Activated naive CD4-positive, alpha-beta T cell treated with anti-CD3 and anti-CD28 coated beads for 36 hours (primary cell): ENCODE results near the gene CTSH. TPM values are rescaled to one million over a fixed set of nuclear protein-coding genes. Genes with fewer than 3 reads are reported as not detected.
"Not testable (repeated sequence)": the region's sequence is repeated elsewhere in the genome, so short reads cannot be mapped to it uniquely, and the experiment has no call there.

ENCODE experiments used
- CTCF ChIA-PET: fragments of 350-600 bp; sonication (Branson Sonifier 250); formaldehyde crosslinking; loops from one replicate; lab custom pipeline; 2021; ENCODE audit warnings: antibody characterized with exemption; lab: Charles Lee
- DNase-seq: peaks from one replicate; pipeline ENCODE4 v3.0.0-alpha.2; 2020
- H3K27ac Mint-ChIP-seq: one replicate; pipeline ENCODE4 v1.8.0; 2021; ENCODE audit warnings: mild to moderate bottlenecking, mixed read lengths
- H3K27me3 Mint-ChIP-seq: one replicate; pipeline ENCODE4 v1.8.0; 2021; ENCODE audit warnings: low read depth, mixed read lengths
- H3K36me3 Mint-ChIP-seq: one replicate; pipeline ENCODE4 v1.8.0; 2021; ENCODE audit warnings: low read depth, mixed read lengths
- H3K4me1 Mint-ChIP-seq: one replicate; pipeline ENCODE4 v1.8.0; 2021; ENCODE audit warnings: low read depth, mixed read lengths
- H3K4me3 Mint-ChIP-seq: one replicate; pipeline ENCODE4 v1.8.0; 2021; ENCODE audit warnings: mild to moderate bottlenecking, moderate library complexity, mixed read lengths
- H3K9me3 Mint-ChIP-seq: one replicate; pipeline ENCODE4 v1.8.0; 2021; ENCODE audit warnings: mixed read lengths
- intact Hi-C: fragments of 100-400 bp; cut with micrococcal nuclease; formaldehyde crosslinking; loops from one replicate; pipeline ENCODE4 v1.15.1; 2023
- total RNA-seq, 2 experiments: library from RNA; stranded (reverse); gene quantifications; one replicate each; pipeline ENCODE4 v1.2.3, GENCODE V29; 2021

CTSH gene
- total RNA-seq, 2 experiments from 2014 or later, result 4.7 to 5.1 TPM

DNA sequence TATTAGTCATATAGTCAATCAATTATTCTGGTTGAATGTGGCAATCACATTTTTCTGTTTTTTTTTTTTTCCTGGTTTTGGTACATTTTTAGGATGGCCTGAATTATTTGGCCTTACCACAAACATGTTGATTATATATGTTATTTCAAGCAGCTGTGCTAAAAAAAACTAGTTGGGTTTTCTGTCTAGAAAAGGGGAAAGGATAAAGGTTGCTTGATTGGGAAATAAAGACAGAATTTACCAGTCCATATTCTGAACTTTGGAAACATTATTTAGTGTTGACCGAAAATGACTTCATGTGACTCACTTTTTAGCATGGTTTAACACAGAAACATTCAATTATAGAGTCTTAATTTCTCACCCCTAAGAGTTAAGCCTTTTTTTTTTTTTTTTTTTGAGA lies 64.0 kb downstream of the CTSH start:
- no peak for DNase-seq
- intact Hi-C loops, result no loop called here
- no peak overlapping the region for H3K4me3 Mint-ChIP-seq
- H3K27ac Mint-ChIP-seq, result peak overlapping the region; percentile 51
- CTCF ChIA-PET, result interaction anchor here (0.7 to 3.0 kb wide), 3 partner anchors 21 to 28 kb away, joined by 3 to 13 read pairs (median 4); no protein-coding TSS in a partner anchor
- H3K27me3 Mint-ChIP-seq, result no peaks in the 10 kb centered on the region
- peaks cover 72% of the 10 kb centered on the region for H3K4me1 Mint-ChIP-seq
- peaks cover 34% of the 10 kb centered on the region for H3K36me3 Mint-ChIP-seq
- no peaks in the 10 kb centered on the region for H3K9me3 Mint-ChIP-seq

DNA sequence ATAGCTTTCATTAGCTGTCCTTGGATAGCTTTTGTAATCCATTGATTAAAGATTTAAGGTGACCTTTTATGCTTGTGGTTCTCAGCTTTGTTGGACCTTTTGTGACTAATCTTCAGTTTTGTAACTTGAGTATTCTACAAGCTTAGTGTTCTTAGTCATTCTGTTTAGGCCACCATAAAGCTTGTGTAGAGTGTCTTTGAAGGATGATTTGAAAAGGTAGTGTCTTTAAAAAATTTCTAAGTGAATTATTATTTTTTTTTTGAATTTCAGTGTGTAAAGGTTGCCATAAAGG lies 64.7 kb downstream of the CTSH start:
- H3K9me3 Mint-ChIP-seq, result no peaks in the 10 kb centered on the region
- H3K27ac Mint-ChIP-seq, result peak overlapping the region; percentile 4
- CTCF ChIA-PET, result interaction anchor here (0.6 to 3.0 kb wide), 3 partner anchors 20 to 118 kb away, joined by 3 to 13 read pairs (median 3); no protein-coding TSS in a partner anchor
- peaks cover 34% of the 10 kb centered on the region for H3K36me3 Mint-ChIP-seq
- intact Hi-C loops, result no loop called here
- no peaks in the 10 kb centered on the region for H3K27me3 Mint-ChIP-seq
- H3K4me1 Mint-ChIP-seq, result peaks cover 75% of the 10 kb centered on the region
- no peak overlapping the region for H3K4me3 Mint-ChIP-seq
- DNase-seq, result no peak

DNA sequence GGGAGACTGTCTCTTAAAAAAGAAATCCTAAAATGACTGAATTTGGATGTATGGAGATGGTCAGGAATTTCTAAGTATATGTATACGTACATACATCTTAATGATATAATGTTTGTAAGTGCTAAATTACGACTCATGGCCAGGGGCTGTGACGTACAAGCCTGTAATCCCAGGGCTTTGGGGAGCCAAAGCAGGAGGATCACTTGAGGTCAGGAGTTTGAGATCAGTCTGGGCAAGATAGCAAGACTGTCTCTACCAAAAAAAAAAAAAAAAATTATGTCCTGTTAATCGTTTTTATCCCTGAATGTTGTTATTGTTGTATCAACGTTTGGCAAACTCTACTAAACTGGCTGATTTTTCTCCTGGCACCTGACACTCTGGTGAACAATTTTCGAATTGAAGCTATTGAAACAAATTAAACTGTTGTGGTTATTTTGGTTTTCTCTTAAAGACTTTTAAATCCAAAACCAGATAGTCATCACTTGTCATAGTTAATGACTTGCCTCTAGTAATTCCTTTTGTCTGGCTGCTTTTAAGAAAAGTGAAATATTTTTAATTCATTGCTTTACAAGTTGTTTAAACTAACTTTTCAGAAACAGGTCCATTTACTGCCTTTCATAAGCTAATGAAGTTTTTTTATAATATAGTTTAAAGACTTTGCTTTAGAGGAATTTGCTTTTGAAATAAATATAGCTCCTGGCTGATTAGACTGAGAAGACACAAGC lies 65.2 kb downstream of the CTSH start:
- no peaks in the 10 kb centered on the region for H3K27me3 Mint-ChIP-seq
- DNase-seq, result no peak
- no peak overlapping the region for H3K4me3 Mint-ChIP-seq
- H3K36me3 Mint-ChIP-seq, result peaks cover 33% of the 10 kb centered on the region
- CTCF ChIA-PET, result interaction anchor here (0.6 to 3.0 kb wide), 5 partner anchors 9 to 572 kb away, joined by 3 to 13 read pairs (median 3); no protein-coding TSS in a partner anchor
- no peaks in the 10 kb centered on the region for H3K9me3 Mint-ChIP-seq
- H3K27ac Mint-ChIP-seq, result peak overlapping the region; percentile 36
- H3K4me1 Mint-ChIP-seq, result peaks cover 76% of the 10 kb centered on the region
- intact Hi-C loops, result no loop called here

DNA sequence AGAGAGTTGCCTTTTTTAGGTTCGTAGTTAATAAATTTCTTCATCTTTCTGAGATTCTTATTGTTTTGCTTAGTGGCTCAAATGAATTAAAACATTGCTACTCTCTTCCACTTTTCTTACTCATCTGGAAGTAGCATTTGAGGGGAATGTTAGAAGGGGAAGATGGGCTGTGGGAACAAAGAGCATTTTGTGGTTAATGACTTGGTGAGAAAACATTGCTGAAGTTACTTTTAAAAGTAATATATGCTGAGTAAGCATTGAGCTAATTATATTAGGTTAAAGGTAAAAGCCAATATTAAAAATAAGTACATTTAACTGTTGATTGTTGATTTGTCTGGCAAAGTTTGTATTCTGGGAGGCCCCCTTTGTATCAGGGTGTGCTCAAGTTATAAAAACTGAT lies 66.5 kb downstream of the CTSH start:
- intact Hi-C loops, result no loop called here
- Mint-ChIP-seq H3K27me3 (no peaks in the 10 kb centered on the region), H3K36me3 (peaks cover 30% of the 10 kb centered on the region), H3K27ac (peak overlapping the region; percentile 22), H3K4me1 (peaks cover 71% of the 10 kb centered on the region), H3K4me3 (no peak overlapping the region), H3K9me3 (no peaks in the 10 kb centered on the region)
- DNase-seq, result no peak
- CTCF ChIA-PET, result interaction anchor here (1.3 to 3.0 kb wide), 3 partner anchors 11 to 30 kb away, joined by 3 to 13 read pairs (median 5); no protein-coding TSS in a partner anchor

DNA sequence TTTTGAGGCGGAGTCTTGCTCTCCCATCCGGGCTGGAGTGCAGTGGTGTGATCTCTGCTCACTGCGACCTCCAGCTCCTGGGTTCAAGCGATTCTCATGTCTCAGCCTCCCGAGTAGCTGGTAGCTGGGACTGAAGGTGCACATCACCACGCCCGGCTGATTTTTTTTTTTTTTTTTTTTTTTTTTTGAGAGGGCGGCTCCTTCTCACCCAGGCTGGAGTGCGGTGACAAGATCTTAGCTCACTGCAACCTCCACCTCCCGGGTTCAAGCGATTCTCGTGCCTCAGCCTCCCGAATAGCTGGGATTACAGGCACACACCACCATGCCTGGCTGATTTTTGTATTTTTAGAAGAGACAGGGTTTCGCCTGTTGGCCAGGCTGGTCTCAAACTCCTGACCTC lies 67.9 kb downstream of the CTSH start:
- intact Hi-C loops, H3K27me3 Mint-ChIP-seq, H3K9me3 Mint-ChIP-seq, H3K27ac Mint-ChIP-seq, DNase-seq: not testable (repeated sequence)
- H3K4me1 Mint-ChIP-seq, result peaks cover 63% of the 10 kb centered on the region
- H3K4me3 Mint-ChIP-seq, result peak overlapping the region; percentile 6
- CTCF ChIA-PET, result interaction anchor here (0.6 to 1.8 kb wide), 2 partner anchors 15 to 88 kb away, joined by 3 to 5 read pairs; no protein-coding TSS in a partner anchor
- peaks cover 29% of the 10 kb centered on the region for H3K36me3 Mint-ChIP-seq

DNA sequence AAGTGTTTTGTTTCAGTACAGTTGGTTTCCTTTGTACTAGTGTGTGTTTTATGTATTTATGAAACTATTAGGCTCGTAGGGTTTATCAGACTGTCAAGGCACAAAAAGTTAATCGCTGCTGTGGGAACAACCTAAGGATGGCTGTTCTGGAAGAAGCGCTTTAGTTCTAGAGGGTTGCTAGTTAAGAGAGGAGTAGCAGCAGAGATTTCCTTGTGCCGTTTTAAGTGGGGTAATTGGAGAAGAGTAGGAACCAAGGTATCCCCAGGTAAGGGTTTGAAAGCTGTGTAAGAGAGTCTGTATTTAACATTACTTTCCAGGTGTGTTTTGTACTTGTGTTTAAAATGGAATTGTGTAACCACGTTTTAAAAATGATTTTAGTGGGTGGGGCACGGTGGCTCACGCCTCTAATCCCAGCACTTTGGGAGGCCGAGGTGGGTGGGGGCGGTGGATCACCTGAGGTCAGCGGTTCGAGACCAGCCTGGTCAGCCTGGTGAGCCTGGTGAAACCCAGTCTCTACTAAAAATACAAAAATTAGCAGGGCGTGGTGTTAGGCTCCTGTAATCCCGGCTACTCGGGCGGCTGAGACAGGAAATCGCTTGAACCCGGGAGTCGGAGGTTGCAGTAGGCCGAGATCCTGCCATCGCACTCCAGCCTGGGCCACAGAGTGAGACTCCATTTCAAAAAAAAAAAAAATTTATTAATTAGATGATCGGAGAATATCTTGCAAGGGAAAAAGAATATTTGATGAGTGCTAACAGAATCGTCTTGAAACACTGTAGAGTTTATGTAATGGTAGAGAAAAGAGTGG lies 69.5 kb downstream of the CTSH start:
- intact Hi-C loops, result no loop called here
- no peaks in the 10 kb centered on the region for H3K27me3 Mint-ChIP-seq
- no peaks in the 10 kb centered on the region for H3K9me3 Mint-ChIP-seq
- peaks cover 53% of the 10 kb centered on the region for H3K4me1 Mint-ChIP-seq
- peak overlapping the region; percentile 100 for H3K27ac Mint-ChIP-seq
- no peak for DNase-seq
- H3K36me3 Mint-ChIP-seq, result peaks cover 22% of the 10 kb centered on the region
- CTCF ChIA-PET, result no interaction called here
- peak overlapping the region; percentile 100 for H3K4me3 Mint-ChIP-seq

DNA sequence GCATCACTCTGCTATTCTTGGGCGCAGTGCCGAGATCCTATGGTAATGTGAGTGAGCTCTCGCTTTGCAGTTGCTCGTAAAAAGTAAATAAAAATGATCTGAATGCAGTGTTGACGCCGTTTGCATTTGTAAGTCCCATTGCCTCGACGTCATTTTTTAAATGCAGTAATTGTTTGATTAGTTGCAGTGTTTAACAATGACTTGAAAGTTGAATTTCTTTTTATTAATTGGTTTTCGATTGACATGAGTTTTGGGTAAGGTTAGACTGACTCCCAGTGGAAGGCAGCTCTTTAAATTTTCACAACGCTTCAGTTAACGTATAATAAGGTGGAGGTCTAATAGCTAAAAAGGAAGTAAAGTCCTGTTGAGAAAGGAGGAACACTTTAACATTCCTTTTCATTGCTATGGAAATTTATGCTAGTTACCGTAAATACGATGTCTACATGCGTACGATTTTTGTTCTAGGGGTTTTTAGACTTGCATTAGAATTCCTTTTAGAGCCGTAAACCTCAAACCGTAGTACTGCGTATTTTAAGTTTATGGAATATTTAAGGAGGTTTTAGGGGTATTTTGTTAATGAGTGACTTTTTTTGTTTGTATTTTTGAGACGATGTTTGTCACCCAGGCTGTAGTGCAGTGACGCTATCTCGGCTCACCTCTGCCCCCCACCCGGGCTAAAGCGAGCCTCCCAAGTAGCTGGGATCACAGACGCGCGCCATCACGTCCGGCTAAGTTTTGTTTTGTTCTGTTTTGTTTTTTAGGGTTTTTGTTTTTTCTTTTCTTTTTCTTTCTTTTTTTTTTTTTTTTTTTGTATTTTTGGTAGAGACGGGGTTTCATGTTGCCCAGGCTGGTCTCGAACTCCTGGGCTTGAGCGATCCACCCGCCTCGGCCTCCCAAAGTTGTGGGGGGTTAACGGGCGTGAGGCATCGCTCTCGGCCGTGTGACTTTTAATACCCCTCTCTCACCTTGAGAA lies 70.8 kb downstream of the CTSH start:
- H3K4me3 Mint-ChIP-seq, result peak overlapping the region; percentile 100
- H3K4me1 Mint-ChIP-seq, result peaks cover 41% of the 10 kb centered on the region
- peak; percentile 59 for DNase-seq
- intact Hi-C loops, result loop anchor here (1.0 to 5.0 kb wide), 5 partner anchors 14 to 1093 kb away; partner anchors contain the start of genes IREB2 and PSMA4
- no peaks in the 10 kb centered on the region for H3K27me3 Mint-ChIP-seq
- peak overlapping the region; percentile 100 for H3K27ac Mint-ChIP-seq
- CTCF ChIA-PET, result interaction anchor here (0.9 to 1.3 kb wide), 4 partner anchors 15 to 65 kb away, joined by 3 to 5 read pairs (median 4); no protein-coding TSS in a partner anchor
- H3K9me3 Mint-ChIP-seq, result no peaks in the 10 kb centered on the region
- H3K36me3 Mint-ChIP-seq, result peaks cover 22% of the 10 kb centered on the region

DNA sequence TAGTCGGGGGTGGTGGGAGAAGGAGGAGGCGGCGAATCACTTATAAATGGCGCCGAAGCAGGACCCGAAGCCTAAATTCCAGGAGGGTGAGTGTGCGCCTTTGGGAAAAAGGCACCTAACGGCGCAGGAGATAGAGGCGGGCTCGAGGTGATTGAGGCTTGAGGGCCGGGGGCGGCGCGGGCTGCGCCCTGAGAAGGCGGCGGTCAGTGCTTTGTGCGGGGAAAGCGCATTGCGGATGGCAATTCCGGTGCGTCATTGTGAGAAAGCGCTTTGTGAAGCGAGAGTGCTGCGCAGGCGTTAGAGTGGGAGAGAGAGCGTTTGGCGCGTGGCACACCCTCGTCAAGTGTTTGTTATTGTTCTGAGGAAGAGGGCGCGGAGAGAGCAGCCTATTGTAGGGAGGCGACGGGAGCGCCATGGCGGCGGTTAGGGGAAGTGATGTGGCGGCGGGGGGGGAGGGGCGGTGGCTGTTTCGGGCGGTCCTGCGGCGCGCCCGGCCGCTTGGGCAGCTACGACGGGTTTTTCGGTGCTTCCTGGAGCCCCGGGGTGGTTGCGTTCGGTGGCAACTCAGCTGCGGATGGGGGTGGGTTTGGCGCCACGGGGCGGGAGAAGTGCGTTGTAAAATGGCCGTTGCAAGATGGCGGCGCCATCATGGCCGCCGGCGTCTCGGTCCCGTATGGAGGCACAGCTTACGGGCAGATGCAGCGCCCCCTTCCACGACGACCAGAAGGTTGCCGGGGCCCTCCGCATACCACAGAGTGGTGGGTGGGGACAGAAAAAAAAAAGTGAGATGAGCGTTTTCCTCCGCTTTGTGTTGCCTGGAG lies 71.7 kb downstream of the CTSH start:
- H3K27me3 Mint-ChIP-seq, result no peaks in the 10 kb centered on the region
- intact Hi-C loops, result loop anchor here (1.0 to 5.0 kb wide), 5 partner anchors 13 to 1094 kb away; partner anchors contain the start of genes IREB2 and PSMA4

DNA sequence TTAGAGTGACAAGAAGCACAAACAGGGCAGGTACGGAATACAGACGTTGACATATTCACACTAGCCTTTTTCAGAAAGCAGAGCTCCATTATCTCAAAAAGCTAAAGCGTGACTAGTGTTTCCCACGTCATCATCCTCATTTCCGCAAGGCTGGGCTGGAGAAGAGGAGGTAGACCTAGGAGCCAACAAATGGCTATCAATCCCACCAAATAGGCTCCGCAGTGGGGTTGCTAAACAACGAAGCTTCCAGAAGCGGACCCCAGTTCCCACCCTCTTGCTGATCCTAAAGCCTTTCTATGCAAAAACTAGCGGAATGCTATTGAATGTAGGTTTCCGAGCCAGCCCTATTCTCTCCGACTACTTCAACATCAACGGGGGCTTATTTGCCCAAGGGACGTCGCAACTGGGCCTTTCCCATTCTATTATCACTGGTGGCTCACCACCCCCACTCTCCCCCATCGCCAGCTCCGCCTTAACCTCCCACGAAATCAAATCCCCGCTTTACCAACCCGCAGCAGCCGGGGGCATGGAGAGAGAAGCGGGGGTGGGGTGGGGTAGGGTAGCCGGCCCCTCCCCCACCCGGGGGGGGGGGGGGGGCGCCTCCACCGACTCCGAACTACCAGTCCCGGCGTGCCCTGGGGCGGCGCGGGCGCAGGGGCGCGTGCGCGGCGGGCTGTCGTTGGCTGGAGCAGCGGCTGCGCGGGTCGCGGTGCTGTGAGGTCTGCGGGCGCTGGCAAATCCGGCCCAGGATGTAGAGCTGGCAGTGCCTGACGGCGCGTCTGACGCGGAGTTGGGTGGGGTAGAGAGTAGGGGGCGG lies 72.5 kb downstream of the CTSH start, which contains the start of gene MORF4L1:
TSS of gene MORF4L1 (plus strand) at position 736 of the 817 bp plus-strand sequence. CDS start 128 bp downstream, outside the sequence.
- CTCF ChIA-PET, result interaction anchor here (0.6 to 0.7 kb wide), 2 partner anchors 61 to 214 kb away, joined by 3 to 4 read pairs; no protein-coding TSS in a partner anchor
- H3K27ac Mint-ChIP-seq, result peak within 1 kb of the TSS; percentile 100
- peaks cover 18% of the 10 kb centered on the region for H3K36me3 Mint-ChIP-seq
- peak; percentile 96 for DNase-seq
- H3K4me3 Mint-ChIP-seq, result peak within 1 kb of the TSS; percentile 100
- H3K27me3 Mint-ChIP-seq, result no peaks in the 10 kb centered on the region
- peaks cover 26% of the 10 kb centered on the region for H3K4me1 Mint-ChIP-seq
- H3K9me3 Mint-ChIP-seq, result no peaks in the 10 kb centered on the region
- intact Hi-C loops, result loop anchor here (2.0 to 5.0 kb wide), 4 partner anchors 110 to 1094 kb away; partner anchors contain the start of genes IREB2 and PSMA4

More for the DNA sequence above, 71.7 kb downstream of the CTSH start:
- Mint-ChIP-seq H3K4me3 (peak overlapping the region; percentile 100), H3K27ac (peak overlapping the region; percentile 100), H3K9me3 (no peaks in the 10 kb centered on the region), H3K4me1 (peaks cover 34% of the 10 kb centered on the region), H3K36me3 (peaks cover 20% of the 10 kb centered on the region)
- DNase-seq, result peak; percentile 92
- CTCF ChIA-PET, result interaction anchor here (0.9 to 1.3 kb wide), 4 partner anchors 16 to 64 kb away, joined by 3 to 5 read pairs (median 4); no protein-coding TSS in a partner anchor
